Activated CD4-positive, CD25-positive, alpha-beta regulatory T cell treated with anti-CD3 and anti-CD28 coated beads, Interleukin-2, amount 50 U/mL, for 24 hours (primary cell): ENCODE results near the gene SYMPK.

ENCODE experiments used
- ATAC-seq, 2 donors: fragments of 150-1000 bp; cut with Tn5 transposase; one replicate each; pipeline ENCODE4 v1.10.0; 2021; ENCODE audit warnings: mild to moderate bottlenecking in 1 of 2, moderate library complexity in 1 of 2

SYMPK gene

GRCh38 chr19:45866400-45867176 lies 3.6 kb upstream of the SYMPK start:
- no peak for ATAC-seq

- no peak for ATAC-seq
These were observed 2.5 kb upstream of the SYMPK start for GRCh38 chr19:45865269-45865948.

GRCh38 chr19:45864629-45865082 lies 1.7 kb upstream of the SYMPK start:
- ATAC-seq: no peak

- peak; percentile 9 to 16 for ATAC-seq
These were observed 1.1 kb upstream of the SYMPK start, which contains the start of gene FOXA3 for GRCh38 chr19:45863840-45864628. Gene FOXA3, plus strand, starts transcription at chr19:45864326. Its CDS starts 131 bp downstream, at chr19:45864457.

GRCh38 chr19:45863335-45863839 lies 440 bp upstream of the SYMPK start:
- ATAC-seq: no peak

- no peak for ATAC-seq
These were observed 730 bp downstream of the SYMPK start for GRCh38 chr19:45862271-45862563.

- ATAC-seq: no peak
These were observed 2.3 kb downstream of the SYMPK start for GRCh38 chr19:45860359-45861259.

- no peak for ATAC-seq
These were observed 8.7 kb downstream of the SYMPK start for GRCh38 chr19:45854167-45854778.

- ATAC-seq: no peak
These were observed 10.0 kb downstream of the SYMPK start for GRCh38 chr19:45852983-45853382.

GRCh38 chr19:45852145-45852750 lies 10.7 kb downstream of the SYMPK start:
- no peak for ATAC-seq

- ATAC-seq: no peak
These were observed 14.0 kb downstream of the SYMPK start for GRCh38 chr19:45848922-45849321.

- ATAC-seq: no peak
These were observed 15.3 kb downstream of the SYMPK start for GRCh38 chr19:45847663-45848062.

GRCh38 chr19:45842198-45842597 lies 20.7 kb downstream of the SYMPK start:
- ATAC-seq: no peak

GRCh38 chr19:45834970-45835369 lies 28.0 kb downstream of the SYMPK start:
- no peak for ATAC-seq

- no peak for ATAC-seq
These were observed 34.0 kb downstream of the SYMPK start for GRCh38 chr19:45828945-45829344.

- ATAC-seq: no peak
These were observed 34.4 kb downstream of the SYMPK start for GRCh38 chr19:45828523-45828922.

- no peak for ATAC-seq
These were observed 35.4 kb downstream of the SYMPK start for GRCh38 chr19:45827459-45828093.

- ATAC-seq: no peak
These were observed 36.0 kb downstream of the SYMPK start for GRCh38 chr19:45826934-45827333.

GRCh38 chr19:45825917-45826893 lies 36.7 kb downstream of the SYMPK start:
- no peak for ATAC-seq

GRCh38 chr19:45825263-45825605 lies 37.7 kb downstream of the SYMPK start:
- ATAC-seq: no peak
